ENCODE data around the gene PRIM2.
"Not testable (repeated sequence)": the region's sequence is repeated elsewhere in the genome, so short reads cannot be mapped to it uniquely, and the experiment has no call there.

The PRIM2 gene

GRCh38 chr6:57535994-57536393 lies 218.6 kb downstream of the PRIM2 start:
- not testable (repeated sequence) for H3K27me3 ChIP-seq; DNase-seq; H3K4me1 ChIP-seq; H3K9me3 ChIP-seq; H3K36me3 ChIP-seq; H3K4me3 ChIP-seq (ENCODE audit: low read depth, low read length)
- peak; percentile 48 for TF ChIP-seq CTCF (IDR thresholded peaks at IDR 0.05; ENCODE audit: low read depth, low read length)

GRCh38 chr6:57537916-57538315 lies 220.5 kb downstream of the PRIM2 start:
- not testable (repeated sequence) for H3K9me3 ChIP-seq, DNase-seq, H3K27me3 ChIP-seq

GRCh38 chr6:57551961-57552360 lies 234.5 kb downstream of the PRIM2 start:
- not testable (repeated sequence) for DNase-seq; H3K4me3 ChIP-seq (ENCODE audit: low read depth, low read length); H3K4me1 ChIP-seq; H3K9me3 ChIP-seq; H3K27me3 ChIP-seq; H3K36me3 ChIP-seq

More at GRCh38 chr6:57537916-57538315, 220.5 kb downstream of the PRIM2 start:
- not testable (repeated sequence) for H3K36me3 ChIP-seq; H3K4me3 ChIP-seq (ENCODE audit: low read depth, low read length); H3K4me1 ChIP-seq

GRCh38 chr6:57557855-57558254 lies 240.4 kb downstream of the PRIM2 start:
- H3K36me3 ChIP-seq, DNase-seq: not testable (repeated sequence)

GRCh38 chr6:57559170-57559569 lies 241.7 kb downstream of the PRIM2 start:
- not testable (repeated sequence) for H3K9me3 ChIP-seq; H3K4me1 ChIP-seq; DNase-seq; H3K4me3 ChIP-seq (ENCODE audit: low read depth, low read length); H3K36me3 ChIP-seq; H3K27me3 ChIP-seq

More at GRCh38 chr6:57557855-57558254, 240.4 kb downstream of the PRIM2 start:
- H3K4me3 ChIP-seq (ENCODE audit: low read depth, low read length); H3K27me3 ChIP-seq; H3K9me3 ChIP-seq; H3K4me1 ChIP-seq: not testable (repeated sequence)

- H3K4me3 ChIP-seq (ENCODE audit: low read depth, low read length); H3K27me3 ChIP-seq; H3K36me3 ChIP-seq; H3K9me3 ChIP-seq; DNase-seq; H3K4me1 ChIP-seq: not testable (repeated sequence)
Observed at GRCh38 chr6:57562233-57562632, 244.8 kb downstream of the PRIM2 start.

GRCh38 chr6:57572119-57572518 lies 254.7 kb downstream of the PRIM2 start:
- not testable (repeated sequence) for H3K4me3 ChIP-seq (ENCODE audit: low read depth, low read length); H3K4me1 ChIP-seq; DNase-seq; H3K36me3 ChIP-seq; H3K27me3 ChIP-seq; H3K9me3 ChIP-seq

- H3K4me3 ChIP-seq (ENCODE audit: low read depth, low read length); DNase-seq; H3K36me3 ChIP-seq; H3K9me3 ChIP-seq; H3K27me3 ChIP-seq; H3K4me1 ChIP-seq: not testable (repeated sequence)
Observed at GRCh38 chr6:57572844-57573243, 255.4 kb downstream of the PRIM2 start.

GRCh38 chr6:57577023-57577422 lies 259.6 kb downstream of the PRIM2 start:
- H3K4me3 ChIP-seq (ENCODE audit: low read depth, low read length); DNase-seq; H3K9me3 ChIP-seq; H3K4me1 ChIP-seq; H3K36me3 ChIP-seq; H3K27me3 ChIP-seq: not testable (repeated sequence)

GRCh38 chr6:57579489-57579888 lies 262.1 kb downstream of the PRIM2 start:
- H3K9me3 ChIP-seq; H3K4me3 ChIP-seq (ENCODE audit: low read depth, low read length); H3K27me3 ChIP-seq; H3K36me3 ChIP-seq; H3K4me1 ChIP-seq; DNase-seq: not testable (repeated sequence)
- peak; percentile 35; the same call in 1 of the 2 replicates for TF ChIP-seq CTCF (IDR thresholded peaks at IDR 0.05; ENCODE audit: low read depth, low read length)

GRCh38 chr6:57581586-57581985 lies 264.2 kb downstream of the PRIM2 start:
- not testable (repeated sequence) for DNase-seq; H3K27me3 ChIP-seq; H3K4me3 ChIP-seq (ENCODE audit: low read depth, low read length); H3K9me3 ChIP-seq; H3K4me1 ChIP-seq; H3K36me3 ChIP-seq

- H3K4me3 ChIP-seq (ENCODE audit: low read depth, low read length); H3K36me3 ChIP-seq; H3K27me3 ChIP-seq; H3K9me3 ChIP-seq; DNase-seq; H3K4me1 ChIP-seq: not testable (repeated sequence)
Observed at GRCh38 chr6:57601105-57601504, 283.7 kb downstream of the PRIM2 start.

- DNase-seq; H3K4me1 ChIP-seq; H3K36me3 ChIP-seq; H3K27me3 ChIP-seq; H3K4me3 ChIP-seq (ENCODE audit: low read depth, low read length); H3K9me3 ChIP-seq: not testable (repeated sequence)
Observed at GRCh38 chr6:57605303-57605702, 287.9 kb downstream of the PRIM2 start.

- H3K27me3 ChIP-seq; H3K4me1 ChIP-seq; H3K4me3 ChIP-seq (ENCODE audit: low read depth, low read length); DNase-seq; H3K9me3 ChIP-seq; H3K36me3 ChIP-seq: not testable (repeated sequence)
Observed at GRCh38 chr6:57606331-57606730, 288.9 kb downstream of the PRIM2 start.

- H3K4me1 ChIP-seq; H3K4me3 ChIP-seq (ENCODE audit: low read depth, low read length); H3K36me3 ChIP-seq; H3K9me3 ChIP-seq; DNase-seq; H3K27me3 ChIP-seq: not testable (repeated sequence)
Observed at GRCh38 chr6:57610612-57611011, 293.2 kb downstream of the PRIM2 start.
